Ovary (tissue), 9 donors: Measurements from ENCODE around the gene PTCHD1. TPM values are rescaled to one million over a fixed set of nuclear protein-coding genes. Genes with fewer than 3 reads are reported as not detected.
A peak's percentile ranks its signal among the peaks of the same experiment; 100 is the strongest.

Experiments used
- DNase-seq, 5 donors: peaks; one replicate each; pipeline ENCODE4 v3.0.0-alpha.2; 2019 to 2020
- H3K27ac ChIP-seq, 2 donors: fragments of 200-600 bp; one replicate each; pipeline versions ENCODE4 v1.5.1 to v1.8.0; 2019 to 2022
- H3K27me3 ChIP-seq: fragments of 200-600 bp; one replicate; pipeline ENCODE4 v1.8.0; 2022
- H3K36me3 ChIP-seq: fragments of 200-600 bp; sonication (generic); one replicate; pipeline ENCODE4 v1.5.1; 2019
- H3K4me1 ChIP-seq: one replicate; pipeline ENCODE4 v1.8.1; 2013; ENCODE audit warnings: mild to moderate bottlenecking, moderate library complexity; ENCODE audit not compliant: insufficient read depth
- H3K4me3 ChIP-seq: fragments of 200-600 bp; sonication (generic); one replicate; pipeline ENCODE4 v1.5.1; 2017
- H3K9me3 ChIP-seq, 2 donors: fragments of 200-600 bp in 1 of 2; sonication (generic) in 1 of 2; one replicate each; pipeline versions ENCODE4 v1.5.1 to v1.8.1; 2013 to 2019; ENCODE audit warnings: mild to moderate bottlenecking in 1 of 2, moderate library complexity in 1 of 2
- EP300 ChIP-seq: sonication (generic); formaldehyde crosslinking; IDR thresholded peaks from one replicate; pipeline ENCODE4 v1.6.1; 2017; ENCODE audit warnings: antibody characterized with exemption
- POLR2A ChIP-seq: fragments of 450-650 bp; IDR thresholded peaks from one replicate; pipeline ENCODE4 v1.6.1; 2017; ENCODE audit warnings: antibody characterized with exemption, mild to moderate bottlenecking, moderate library complexity
- WGBS, 3 donors: extraction: QIAGEN DNeasy Blood & Tissue Kit in 1 of 3; methylation state at CpG; one replicate each; pipeline versions ENCODE4 v1.1.5 to v1.1.7; 2013 to 2017; 5-methylcytosine and 5-hydroxymethylcytosine counted together
- intact Hi-C, 4 donors: fragments of 100-400 bp; cut with DNase I; formaldehyde crosslinking; loops; one replicate each; pipeline versions ENCODE4 v1.11.0 to v1.15.1; 2022 to 2023
- polyA plus RNA-seq, 2 donors: library from polyadenylated mRNA; stranded (reverse); fragments of 200-250 nt in 1 of 2; fragments of 350-450 nt in 1 of 2; fragmentation: Illumina TruSeq in 1 of 2; extraction: RNeasy Lipid Tissue Mini Kit (QIAGEN cat#74804) in 1 of 2; gene quantifications; one replicate each; pipeline ENCODE4 v1.2.3, GENCODE V29; 2013 to 2014
- total RNA-seq, 7 donors: library from RNA; depleted of rRNA in 2 of 7; stranded (reverse); fragments of >200 nt in 2 of 7; fragmentation: NEBNext Ultra II Directional in 3 of 7; extraction: Animal tissue kit (Norgen Biotek cat#: 25700) in 3 of 7; gene quantifications; one replicate each; pipeline versions ENCODE4 v1.1.0 to v1.2.4, GENCODE V29; 2016 to 2023
- TF ChIP-seq, protein P1 (sequence below), 3 donors: fragments of 450-650 bp in 2 of 3; fragments of 200-600 bp in 1 of 3; IDR thresholded peaks; one replicate each; pipeline versions ENCODE4 v1.5.1 to v1.8.0; 2016 to 2022; ENCODE audit warnings: antibody characterized with exemption in 3 of 3, mild to moderate bottlenecking in 1 of 3
- donor health status: DM: no; HTN: no; CAD: no; lungs with moderate emphysema.
- donor health status: DM: no; HTN: no; CAD: no.
- donor health status: Bipolar disorder and iron deficiency.
- donor health status: DM: yes; HTN: yes; CAD: no.
- donor health status: DM: no; HTN: no; CAD: no.
- donor health status: DM: yes; HTN: yes; CAD: no.

PTCHD1 gene
- total and polyA plus RNA-seq, 9 donors = under 0.01 to 1.0 (median 0.03) TPM; not detected in 3

DNA sequence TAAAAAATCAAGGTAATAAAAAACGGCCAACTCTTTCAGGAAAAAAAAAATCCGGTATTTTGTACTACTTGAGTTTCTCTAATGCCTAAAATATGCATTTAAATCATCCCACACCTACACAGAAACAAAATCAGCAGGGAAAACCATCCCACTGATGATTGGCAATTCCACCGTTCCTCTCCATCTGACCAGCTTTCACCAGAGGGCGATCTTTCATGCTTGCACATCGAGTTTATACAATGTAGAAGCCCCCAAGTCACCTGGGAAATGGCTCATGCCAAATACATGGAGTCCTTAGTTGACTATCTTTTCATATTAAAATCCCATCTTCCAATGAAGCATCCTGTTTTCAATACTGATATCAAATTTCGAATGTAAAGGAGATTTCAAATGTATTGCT lies 69.2 kb downstream of the PTCHD1 start:
- DNase-seq = no peak
- intact Hi-C loops = no loop called here
- Histone ChIP-seq H3K27ac (no peak overlapping the region), H3K4me1 (no peaks in the 10 kb centered on the region), H3K27me3 (no peaks in the 10 kb centered on the region), H3K4me3 (no peak overlapping the region), H3K36me3 (no peaks in the 10 kb centered on the region), H3K9me3 (no peaks in the 10 kb centered on the region)
- 38 to 46% (median 39%) methylated on average over 6 of the region's 6 CpGs for WGBS, 3 donors
- TF ChIP-seq, protein P1, sequence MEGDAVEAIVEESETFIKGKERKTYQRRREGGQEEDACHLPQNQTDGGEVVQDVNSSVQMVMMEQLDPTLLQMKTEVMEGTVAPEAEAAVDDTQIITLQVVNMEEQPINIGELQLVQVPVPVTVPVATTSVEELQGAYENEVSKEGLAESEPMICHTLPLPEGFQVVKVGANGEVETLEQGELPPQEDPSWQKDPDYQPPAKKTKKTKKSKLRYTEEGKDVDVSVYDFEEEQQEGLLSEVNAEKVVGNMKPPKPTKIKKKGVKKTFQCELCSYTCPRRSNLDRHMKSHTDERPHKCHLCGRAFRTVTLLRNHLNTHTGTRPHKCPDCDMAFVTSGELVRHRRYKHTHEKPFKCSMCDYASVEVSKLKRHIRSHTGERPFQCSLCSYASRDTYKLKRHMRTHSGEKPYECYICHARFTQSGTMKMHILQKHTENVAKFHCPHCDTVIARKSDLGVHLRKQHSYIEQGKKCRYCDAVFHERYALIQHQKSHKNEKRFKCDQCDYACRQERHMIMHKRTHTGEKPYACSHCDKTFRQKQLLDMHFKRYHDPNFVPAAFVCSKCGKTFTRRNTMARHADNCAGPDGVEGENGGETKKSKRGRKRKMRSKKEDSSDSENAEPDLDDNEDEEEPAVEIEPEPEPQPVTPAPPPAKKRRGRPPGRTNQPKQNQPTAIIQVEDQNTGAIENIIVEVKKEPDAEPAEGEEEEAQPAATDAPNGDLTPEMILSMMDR (IDR thresholded peaks at IDR 0.05) = no peak
- TF ChIP-seq POLR2A = no peak
- TF ChIP-seq EP300 = no peak

DNA sequence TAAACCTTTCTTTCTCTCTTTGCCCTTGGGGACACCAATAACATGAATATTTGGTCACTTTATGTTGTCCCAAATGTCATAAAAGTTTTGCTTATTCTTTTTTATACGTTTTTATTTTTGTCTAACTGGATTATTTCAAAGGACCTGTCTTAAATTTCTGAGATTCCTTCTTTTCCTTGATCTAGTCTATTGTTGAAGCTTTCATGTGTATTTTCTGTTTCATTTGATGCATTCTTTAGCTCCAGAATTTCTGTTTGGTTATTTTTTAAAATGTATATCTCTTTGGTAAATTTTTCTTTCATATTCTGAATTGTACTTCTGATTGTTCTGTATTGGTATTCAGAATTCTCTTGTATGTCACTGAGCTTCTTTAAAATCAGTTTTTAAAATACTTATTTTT lies 88.3 kb downstream of the PTCHD1 start:
- WGBS, 3 donors = 57 to 70% (median 59%) methylated on average over 1 of the region's 1 CpG
- H3K27ac ChIP-seq = no peak overlapping the region
- intact Hi-C loops = no loop called here
- H3K9me3 ChIP-seq = no peaks in the 10 kb centered on the region
- no peaks in the 10 kb centered on the region for H3K4me1 ChIP-seq
- no peaks in the 10 kb centered on the region for H3K36me3 ChIP-seq
- H3K27me3 ChIP-seq = no peaks in the 10 kb centered on the region
- H3K4me3 ChIP-seq = no peak overlapping the region
- no peak for DNase-seq
- TF ChIP-seq POLR2A (no peak), EP300 (no peak)
- TF ChIP-seq, protein P1 (IDR thresholded peaks at IDR 0.05) = no peak

DNA sequence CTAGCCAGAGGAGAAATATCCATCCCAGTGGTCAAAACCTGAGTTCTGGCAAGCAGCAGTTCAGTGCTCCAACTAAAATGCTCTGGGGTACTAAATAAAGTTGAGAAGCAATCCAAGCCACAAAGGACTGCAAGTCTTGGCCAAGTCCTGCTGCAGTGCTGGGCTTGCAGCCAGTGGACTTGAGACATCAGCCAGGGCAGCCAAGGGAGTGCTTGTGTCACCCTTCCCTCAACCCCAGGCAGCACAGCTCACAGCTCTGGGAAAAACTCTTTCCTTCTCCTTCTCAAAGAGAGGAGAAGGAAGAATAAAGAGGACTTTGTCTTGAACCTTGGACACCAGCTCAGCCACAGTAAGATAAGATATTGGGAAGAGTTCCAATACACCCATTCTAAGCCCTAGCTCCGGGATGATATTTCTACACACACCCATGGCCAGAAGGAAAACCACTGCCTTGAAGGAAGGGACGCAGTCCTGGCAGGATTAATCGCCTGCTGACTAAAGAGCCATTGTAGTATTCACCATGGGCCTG lies 99.8 kb downstream of the PTCHD1 start:
- peak; percentile 28 to 58 (median 42) for DNase-seq
- Histone ChIP-seq H3K4me3 (no peak overlapping the region), H3K4me1 (no peaks in the 10 kb centered on the region), H3K9me3 (no peaks in the 10 kb centered on the region), H3K27ac (no peak overlapping the region), H3K27me3 (peaks cover 3% of the 10 kb centered on the region), H3K36me3 (no peaks in the 10 kb centered on the region)
- WGBS, 3 donors = 32 to 39% (median 37%) methylated on average over 3 of the region's 3 CpGs
- TF ChIP-seq, protein P1 (IDR thresholded peaks at IDR 0.05) = no peak
- TF ChIP-seq EP300 = no peak
- TF ChIP-seq POLR2A = no peak
- intact Hi-C loops = no loop called here

DNA sequence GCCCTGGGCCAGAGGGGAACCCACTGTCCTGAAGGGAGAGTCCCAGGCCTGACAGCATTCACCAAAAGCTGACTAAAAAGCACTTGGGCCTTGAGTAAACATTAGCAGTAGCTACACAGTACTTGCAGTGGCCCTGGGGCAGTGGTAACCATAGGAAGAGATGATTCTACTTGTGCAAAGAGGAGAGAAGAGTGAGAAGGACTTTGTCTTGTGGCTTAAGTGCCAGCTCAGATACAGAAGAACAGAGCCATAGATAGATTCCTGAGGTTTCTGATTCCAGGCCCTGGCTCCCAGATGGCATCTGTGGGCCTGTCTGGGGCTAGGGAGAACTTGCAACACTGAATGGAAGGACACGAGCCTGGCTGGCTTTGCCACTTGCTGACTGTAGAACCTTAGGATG lies 100.5 kb downstream of the PTCHD1 start:
- DNase-seq = no peak
- TF ChIP-seq, protein P1 (IDR thresholded peaks at IDR 0.05) = no peak
- TF ChIP-seq EP300 (no peak), POLR2A (no peak)
- Histone ChIP-seq H3K27me3 (peaks cover 3% of the 10 kb centered on the region), H3K27ac (no peak overlapping the region), H3K4me1 (no peaks in the 10 kb centered on the region), H3K36me3 (no peaks in the 10 kb centered on the region), H3K4me3 (no peak overlapping the region), H3K9me3 (no peaks in the 10 kb centered on the region)
- intact Hi-C loops = no loop called here
- 65 to 75% (median 70%) methylated on average over 1 of the region's 1 CpG for WGBS, 3 donors
